HTERT RPE-1 (cell line): Measurements from ENCODE around the gene LRRC14B.
"Not testable (repeated sequence)": the region's sequence is repeated elsewhere in the genome, so short reads cannot be mapped to it uniquely, and the experiment has no call there.

Experiments used
- in situ Hi-C: fragments of 300-500 bp; cut with MboI; formaldehyde crosslinking; loops from 4 replicates; pipeline ENCODE4 v1.14.3; 2020; ENCODE audit warnings: low sequenced_read_pairs

Gene LRRC14B

DNA sequence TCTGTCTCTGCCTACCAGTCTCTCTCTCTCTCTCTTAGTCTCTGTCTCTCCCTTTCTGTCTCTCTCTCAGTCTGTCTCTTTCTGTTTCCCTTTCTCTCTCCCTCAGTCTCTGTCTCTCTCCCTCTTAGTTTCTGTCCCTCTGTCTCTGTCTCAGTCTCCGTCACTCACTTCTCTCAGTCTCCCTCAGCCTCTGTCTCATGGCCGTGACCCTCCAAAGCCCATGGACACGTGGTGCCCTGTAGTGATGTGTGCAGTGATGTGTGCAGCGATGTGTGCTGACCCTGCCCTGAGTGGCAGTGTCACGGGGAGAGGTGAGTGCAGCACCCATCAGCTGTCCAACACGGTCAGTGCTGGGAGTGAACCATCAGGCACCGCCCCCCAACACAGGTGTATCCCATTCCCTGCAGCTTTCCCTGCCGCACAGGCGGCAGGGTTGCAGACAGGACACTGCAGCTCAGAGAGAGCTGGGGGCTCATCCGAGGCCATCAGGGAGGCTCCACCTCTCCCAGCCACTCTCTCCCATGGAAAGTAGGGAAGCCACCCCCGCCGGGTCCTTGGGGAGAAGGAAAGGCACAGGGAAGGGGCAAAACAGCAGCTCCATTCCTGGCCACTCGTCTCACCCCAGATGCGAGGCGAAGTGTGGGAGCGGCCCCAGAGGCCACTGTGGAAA is 794 bp upstream of the LRRC14B start:
- in situ Hi-C loops = no loop called here

DNA sequence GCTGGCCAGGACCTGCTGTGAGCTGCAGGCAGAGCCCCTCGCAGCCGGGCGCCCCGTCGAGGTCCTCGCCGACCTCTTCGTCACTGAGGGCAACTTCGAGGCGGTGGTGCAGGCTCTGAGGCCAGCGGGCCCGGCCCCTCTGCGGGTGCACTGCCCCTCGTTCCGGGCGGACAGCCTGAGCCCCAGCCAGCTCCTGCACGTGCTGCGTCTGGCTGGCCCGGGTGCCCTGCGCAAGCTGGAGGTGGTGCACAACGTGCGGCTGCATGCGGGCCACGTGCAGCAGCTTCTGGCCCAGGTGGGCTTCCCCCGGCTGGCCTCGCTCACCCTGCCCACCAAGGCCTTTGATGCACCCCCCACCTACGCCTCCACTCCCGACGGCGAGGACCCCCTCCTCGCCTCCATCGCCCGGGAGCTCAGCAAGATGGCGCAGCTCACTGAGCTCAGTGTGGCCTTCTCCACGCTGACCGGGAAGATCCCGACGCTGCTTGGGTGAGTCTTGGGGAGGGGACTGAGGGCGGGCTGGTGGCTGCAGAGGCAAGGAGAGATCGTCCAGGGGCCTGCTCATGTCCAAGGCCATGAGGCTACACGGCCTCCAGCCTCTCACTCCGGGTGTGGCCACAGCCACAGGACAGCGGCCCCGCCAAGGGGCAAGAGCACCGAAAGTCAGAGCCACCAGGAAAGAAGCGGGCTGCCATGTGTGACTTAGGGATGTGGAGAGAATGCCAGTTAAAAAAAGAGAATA is 825 bp downstream of the LRRC14B start:
- in situ Hi-C loops = no loop called here

DNA sequence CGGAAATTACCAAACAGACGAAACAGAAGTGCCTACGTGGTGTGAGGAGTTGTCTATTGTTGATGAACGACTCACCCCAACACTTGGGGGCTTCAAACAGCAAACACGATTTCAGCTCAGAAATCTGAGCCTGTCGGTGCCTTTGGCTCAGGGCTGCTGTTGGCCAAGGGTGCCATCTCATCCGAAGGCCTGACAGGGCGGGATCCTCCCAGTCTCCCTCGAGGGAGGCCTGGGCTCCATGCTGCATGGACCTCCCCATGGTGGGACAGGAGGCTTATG is 1.3 kb downstream of the LRRC14B start:
- in situ Hi-C loops = no loop called here

DNA sequence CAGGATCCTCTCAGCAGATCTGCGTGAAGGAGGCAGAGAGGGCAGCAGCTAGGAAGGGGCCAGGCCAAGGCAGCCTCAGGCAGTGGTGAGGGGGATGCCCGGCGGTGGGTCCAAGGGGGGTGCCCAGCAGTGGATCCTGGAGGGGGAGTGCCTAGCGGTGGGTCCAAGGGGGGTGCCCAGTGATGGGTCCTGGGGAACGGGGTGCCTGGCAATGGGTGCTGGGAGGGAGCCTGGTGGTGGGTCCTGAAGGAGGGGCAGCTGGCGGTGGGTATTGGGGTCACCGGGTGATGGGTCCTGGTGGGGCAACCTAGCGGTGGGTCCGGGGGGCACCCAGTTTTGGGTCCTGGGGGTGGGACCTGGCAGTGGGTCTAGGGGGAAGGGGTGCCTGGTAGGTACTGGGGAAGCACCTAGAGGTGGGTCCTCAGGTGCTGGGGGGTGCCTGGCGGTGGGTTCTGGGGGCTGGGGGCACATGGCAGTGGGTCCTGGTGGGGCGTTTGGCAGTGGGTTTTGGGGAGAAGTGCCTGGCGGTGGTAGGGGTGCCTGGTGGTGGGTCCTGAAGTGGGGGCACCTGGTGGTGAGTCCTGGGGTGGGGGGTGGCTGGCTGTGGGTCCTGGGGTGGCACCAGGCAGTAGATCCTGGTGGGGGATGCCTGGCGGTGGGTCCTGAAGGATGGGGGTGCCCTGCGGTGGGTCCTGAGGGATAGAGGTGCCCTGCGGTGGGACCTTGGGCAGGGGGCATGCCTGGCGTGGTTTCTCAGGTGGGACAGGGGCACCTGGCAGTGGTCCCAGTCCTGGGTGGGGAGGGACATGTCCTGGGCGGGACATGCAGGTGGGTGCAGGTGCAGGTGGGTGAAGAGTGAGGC is 1.9 kb downstream of the LRRC14B start:
- in situ Hi-C loops = no loop called here

DNA sequence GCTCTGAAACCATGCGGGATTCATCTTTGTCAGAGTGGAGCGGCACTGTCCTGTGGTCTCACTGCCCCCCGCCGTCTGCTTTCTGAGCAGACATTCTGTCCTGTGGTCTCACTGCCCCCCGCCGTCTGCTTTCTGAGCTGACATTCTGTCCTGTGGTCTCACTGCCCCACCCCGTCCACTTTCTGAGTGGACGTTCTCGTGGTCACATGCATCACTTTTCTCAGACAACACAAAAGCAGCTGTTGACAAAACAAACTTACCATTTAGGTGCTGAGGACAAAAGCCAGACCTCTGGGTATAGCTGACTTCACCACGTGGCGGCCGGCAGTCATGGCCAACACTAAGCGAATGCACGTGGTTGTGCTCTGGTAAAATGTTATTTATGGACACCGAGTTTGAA is 2.8 kb downstream of the LRRC14B start:
- in situ Hi-C loops = no loop called here

DNA sequence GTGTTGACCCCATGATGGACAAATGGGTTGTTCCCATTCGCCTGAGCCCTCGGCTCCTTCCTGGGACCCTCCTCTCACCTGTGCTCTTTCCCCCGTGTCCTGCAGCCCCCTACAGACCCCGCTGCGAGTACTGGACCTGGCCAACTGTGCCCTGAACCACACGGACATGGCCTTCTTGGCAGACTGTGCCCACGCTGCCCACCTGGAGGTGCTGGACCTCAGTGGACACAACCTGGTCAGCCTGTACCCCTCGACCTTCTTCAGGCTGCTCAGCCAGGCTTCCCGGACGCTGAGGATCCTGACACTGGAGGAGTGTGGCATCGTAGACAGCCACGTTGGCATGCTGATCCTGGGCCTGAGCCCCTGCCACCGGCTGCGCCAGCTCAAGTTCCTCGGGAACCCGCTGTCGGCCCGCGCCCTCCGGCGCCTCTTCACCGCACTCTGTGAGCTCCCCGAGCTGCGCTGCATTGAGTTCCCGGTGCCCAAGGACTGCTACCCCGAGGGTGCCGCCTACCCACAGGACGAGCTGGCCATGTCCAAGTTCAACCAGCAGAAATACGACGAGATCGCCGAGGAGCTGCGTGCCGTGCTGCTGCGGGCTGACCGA is 3.4 kb downstream of the LRRC14B start:
- in situ Hi-C loops = no loop called here

DNA sequence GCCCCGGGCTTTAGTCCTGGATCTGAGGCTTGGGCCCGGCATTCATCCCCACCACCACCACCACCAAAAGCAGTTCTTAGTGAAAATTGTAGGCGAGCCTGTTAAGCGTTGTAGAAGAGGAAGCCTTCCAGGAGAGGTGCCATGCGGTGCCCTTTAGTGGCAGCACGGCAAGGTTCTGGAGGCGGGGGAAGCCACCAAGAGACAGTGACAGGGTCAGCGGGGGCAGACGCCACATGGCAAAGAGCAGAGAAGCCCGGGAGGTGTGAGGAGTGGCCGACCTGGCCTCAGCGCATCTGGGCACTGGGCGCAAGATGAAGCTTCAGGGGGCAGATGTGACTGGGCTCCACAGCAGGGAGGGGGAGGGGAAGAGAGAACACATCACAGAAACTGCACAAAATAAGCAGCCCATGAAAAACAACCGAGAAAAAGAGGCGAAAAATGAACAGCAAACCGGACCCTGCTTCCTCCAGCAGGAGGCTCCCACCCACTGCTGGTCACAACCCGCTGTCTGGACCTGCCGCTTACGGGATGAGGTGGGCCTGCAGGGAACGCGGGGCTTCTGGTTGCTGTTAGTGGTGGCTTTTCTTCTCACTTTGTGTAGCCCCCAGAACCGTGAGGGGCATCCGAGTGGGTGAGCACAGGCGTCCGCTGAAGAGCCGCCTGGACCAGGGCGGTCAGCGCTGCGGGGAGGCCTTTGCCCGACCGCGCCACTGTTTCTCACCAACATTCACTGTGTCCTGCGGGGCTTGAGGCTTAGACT is 4.3 kb downstream of the LRRC14B start:
- in situ Hi-C loops = no loop called here

DNA sequence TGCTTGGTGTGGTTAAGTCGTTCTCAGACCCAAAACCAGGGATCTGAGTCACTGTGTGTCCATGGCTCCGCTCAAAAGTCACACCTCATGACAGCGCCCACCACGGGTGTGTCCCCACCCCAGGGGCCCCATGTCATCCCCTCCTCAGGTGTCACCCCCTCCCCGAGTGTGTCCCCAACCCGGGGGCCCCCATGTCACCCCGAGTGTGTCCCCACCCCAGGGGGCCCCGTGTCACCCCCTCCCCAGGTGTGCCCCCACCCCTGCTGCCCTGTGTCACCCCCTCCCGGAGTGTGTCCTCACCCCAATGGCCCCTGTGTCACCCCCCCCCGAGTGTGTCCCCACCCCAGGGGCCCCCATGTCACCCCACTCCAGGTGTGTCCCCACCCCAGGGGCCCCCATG is 5.1 kb downstream of the LRRC14B start:
- in situ Hi-C loops = no loop called here

DNA sequence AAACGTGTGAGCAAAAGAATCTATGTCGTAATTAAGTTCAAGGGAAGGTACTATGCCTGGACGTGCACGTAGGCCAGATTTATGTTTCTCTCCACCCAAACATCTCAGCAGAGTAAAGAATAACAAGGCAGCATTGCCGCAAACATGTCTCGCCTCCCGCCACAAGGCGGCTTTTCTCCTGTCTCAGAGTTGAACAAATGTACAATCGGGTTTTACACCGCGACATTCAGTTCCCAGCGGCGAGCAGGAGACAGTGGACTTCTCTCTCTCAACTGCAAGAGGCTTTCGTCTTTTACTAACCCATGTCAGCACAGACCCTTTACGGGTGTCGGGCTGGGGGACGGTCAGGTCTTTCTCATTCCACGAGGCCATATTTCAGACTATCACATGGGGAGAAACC is 5.7 kb downstream of the LRRC14B start:
- in situ Hi-C loops = not testable (repeated sequence)

DNA sequence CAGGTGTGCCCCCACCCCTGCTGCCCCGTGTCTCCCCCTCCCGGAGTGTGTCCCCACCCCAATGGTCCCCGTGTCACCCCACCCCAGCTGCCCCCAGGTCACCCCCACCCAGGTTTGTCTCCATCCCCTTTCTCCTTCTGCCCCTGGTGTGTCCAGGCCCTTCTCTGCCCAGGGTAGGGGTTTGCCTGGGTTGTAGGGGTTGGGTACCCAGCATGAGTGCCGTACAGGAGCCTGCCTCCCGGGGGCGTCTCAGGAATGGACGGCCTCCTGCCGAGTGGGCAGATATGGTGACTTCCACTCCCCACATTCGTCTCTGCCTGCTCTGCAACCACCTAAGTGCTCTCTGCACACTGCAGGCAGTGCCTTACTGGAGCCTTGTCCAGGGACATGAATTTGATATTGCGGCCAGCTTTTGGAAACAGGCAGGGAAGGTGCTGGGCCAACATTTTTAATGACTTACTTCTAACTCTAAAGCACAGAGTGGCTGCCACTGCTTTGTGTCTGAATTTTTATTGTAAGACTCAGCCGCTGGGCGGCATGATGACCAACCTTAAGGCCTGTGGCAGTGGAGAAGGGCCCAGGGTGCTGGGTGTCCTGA is 6.7 kb downstream of the LRRC14B start:
- in situ Hi-C loops = no loop called here

DNA sequence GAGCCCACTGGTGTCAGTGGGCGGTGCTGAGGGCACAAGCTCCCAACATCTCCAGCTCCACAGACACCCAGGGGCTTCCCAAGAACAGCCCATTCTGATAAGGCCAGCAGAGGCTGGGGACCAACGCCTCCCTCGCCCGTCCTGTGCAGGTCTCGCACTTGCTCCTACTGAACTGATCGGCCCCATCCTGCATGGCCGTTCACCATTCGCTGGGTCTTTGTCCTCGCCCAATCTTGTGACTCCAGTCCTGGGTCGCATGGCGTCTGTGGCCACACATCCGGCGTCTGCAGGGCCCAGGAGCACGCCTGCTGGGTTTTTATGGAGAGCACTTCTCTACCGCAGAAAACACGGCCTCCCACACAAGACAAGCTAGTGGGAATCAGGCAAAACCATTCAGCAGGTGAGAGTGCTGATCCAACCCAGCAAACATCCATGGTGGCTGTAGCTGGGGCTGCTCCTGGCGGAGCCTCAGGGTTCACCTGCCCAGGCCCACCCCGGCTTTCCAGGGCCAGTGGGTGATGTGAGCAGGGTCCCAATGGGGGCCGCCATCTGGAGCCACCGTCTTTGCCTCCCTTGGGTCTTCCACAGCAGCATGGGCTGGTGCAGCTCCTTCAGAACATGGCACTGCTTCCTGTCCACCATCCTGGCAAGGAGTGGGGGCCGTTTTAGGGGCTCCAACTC is 7.4 kb downstream of the LRRC14B start:
- in situ Hi-C loops = no loop called here

DNA sequence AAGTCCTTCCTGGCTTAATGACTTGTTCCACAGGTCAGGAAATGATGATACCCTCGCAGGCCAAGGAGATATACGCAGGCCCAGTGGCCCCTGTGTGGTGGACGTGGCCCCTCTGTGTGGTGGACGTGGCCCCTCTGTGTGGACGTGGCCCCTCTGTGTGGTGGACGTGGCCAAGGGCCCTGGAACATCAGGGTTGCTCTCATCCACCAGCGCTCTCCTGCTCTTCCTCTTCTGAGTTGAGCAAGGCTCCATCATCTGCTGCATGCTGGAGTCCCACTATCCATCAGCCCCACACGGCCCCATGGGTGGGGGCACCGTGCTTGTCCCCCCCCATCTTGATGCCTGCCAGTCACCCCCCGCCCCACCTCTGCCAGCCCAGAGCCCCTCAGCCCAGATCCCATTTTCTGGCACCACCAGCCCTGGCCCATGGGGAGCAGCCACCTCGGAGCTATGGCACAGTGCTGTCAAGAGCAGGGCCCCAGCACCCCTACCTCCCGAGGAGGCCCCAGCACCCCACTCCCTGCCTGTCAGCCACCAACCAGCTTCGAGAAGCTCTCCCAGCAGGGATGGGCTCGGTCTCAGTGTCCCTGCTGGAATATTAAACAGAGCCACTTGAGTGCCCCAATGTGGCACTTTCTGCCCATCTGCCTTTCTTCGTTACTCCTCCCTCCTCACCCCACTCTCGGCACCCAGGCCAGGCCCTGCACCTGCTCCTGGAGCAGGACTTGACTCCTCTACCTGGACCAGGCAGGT is 8.1 kb downstream of the LRRC14B start:
- in situ Hi-C loops = no loop called here

DNA sequence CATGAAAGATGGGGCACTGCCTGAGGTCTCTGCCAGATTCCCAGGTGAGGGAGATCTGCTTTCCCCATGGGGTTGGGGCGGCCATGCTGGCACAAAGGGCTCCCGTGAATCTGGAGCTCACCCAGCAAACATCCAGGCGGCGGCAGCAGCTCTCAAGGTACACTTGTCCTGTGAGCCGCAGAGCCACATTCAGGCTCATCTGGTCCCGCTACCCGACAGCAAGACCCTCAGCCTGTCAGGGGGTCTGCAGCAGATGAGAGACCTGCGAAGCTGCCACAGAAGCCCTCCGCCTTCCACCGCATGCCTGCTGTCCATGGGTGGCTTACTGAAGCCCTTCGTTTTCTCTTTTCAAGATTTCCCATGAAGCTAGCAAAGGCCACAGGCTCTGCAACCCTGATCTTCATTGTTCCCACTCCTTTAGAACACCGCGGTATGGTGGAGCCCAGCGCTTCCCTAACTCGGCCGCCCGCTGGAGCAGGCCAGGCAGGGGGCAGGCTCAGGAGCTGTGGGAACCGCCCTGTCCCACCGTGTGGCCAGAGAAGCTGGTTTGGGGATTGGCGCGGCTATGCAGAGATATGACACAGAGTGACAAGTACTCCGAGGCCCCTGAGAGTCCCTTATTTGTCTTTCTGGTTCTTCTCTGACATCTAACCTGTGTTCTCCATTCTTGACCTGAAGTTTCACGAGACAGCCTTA is 8.8 kb downstream of the LRRC14B start:
- in situ Hi-C loops = no loop called here

DNA sequence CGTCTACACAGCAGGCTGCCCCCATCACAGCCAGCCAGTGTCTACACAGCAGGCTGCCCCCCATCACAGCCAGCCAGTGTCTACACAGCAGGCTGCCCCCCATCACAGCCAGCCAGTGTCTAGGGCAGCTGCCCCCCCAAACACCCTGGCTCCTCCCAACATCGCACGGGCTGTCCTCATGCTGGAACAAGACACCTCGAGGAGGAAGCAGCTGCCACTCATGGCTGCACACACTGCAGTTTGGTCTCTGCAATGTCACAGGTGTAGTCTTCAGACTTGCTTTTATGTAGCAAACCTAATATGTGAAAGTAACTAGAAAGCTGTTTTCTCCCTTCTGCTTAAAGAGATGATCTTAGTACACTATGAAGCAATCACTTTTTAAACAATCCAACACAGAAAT is 9.7 kb downstream of the LRRC14B start:
- in situ Hi-C loops = no loop called here

DNA sequence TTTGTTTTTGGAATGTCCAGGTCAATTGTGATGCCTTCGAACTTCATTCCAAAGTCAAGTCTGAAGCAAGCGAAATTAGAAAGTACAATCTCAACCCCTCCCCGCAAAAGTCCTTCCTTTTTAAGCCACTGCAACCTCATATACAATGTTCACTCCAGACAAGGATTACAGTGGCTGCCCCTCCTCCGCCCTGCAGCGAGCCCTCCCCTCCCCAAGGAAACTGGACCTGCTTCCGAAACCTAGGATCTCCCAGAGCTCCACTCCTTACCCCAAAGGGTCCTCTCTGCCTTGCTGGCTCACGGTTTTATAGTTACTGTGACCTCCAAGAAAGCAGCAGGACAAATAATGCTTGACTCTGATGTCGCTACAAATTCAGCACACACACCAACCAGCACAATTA is 10.4 kb downstream of the LRRC14B start:
- in situ Hi-C loops = no loop called here

DNA sequence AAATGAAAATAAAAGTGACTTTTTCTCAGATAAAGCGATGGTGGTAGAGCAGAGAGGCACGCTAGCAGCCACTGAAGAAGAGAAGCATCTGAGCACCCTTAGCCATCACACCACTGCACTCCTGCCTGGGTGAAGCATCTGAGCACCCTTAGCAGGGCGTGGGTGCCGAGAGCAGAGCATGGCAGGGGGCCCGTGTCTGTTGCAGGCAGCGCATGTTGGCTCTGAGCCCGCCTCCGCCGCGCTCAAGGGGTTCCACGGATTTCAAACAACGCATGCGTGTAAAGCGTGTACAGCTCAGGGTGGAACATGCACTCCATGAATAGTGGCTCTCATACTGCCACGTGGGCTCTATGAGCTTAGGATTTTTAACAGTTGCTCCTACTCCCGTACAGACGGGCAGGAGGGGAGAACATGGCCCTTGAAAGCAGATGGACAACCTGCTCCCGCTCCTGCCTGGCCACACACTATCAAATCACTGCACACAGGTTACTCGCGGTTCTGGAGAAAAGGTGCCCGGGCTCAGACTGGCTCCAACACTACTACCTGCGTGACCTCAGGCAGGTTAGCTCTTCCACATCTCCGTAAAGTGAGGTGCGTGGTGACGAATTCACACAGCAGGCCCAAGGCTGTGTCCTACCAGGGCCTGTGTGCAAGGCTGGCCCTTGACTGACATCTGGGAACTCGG is 12.1 kb downstream of the LRRC14B start:
- in situ Hi-C loops = no loop called here

DNA sequence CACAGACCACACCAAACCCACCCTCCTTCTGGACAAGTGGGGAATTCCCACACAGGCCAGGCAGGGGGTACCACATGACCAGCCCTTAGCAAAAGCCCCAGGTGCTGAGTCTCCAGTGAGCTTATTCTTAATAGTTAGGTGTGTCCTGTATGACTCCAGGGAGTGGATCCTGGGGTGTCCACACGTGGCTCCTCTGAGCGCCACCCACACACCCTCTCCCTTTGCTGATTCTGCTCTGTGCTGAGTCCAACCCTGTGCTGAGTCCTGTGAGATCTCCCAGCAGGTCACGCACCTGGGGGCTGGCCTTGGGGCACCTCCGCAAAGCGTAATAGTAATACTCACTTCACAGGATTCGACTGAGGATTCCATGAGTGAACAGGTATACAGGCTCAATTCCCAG is 12.7 kb downstream of the LRRC14B start:
- in situ Hi-C loops = no loop called here

DNA sequence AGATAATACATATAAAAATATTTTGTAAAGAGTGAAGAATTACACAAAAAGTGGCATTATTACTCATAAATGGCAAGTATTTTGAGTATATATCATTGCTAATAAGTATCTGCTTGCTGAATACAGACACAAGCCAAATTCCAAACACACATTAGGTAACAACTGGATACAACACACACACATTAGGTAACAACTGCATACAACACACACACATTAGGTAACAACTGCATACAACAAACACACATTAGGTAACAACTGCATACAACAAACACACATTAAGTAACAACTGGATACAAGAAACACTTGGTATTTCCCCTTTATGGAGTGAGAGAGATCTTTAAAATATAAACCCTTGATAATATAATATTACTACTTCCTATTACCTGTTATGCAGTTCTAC is 13.2 kb downstream of the LRRC14B start:
- in situ Hi-C loops = no loop called here
